SJSA1 (cell line): ENCODE measurements around the gene DOCK4. TPM values are rescaled to one million over a fixed set of nuclear protein-coding genes. Genes with fewer than 3 reads are reported as not detected.
A peak's percentile ranks its signal among the peaks of the same experiment; 100 is the strongest.

Experiments
- DNase-seq, 2 experiments: peaks; one replicate each; pipeline ENCODE4 v3.0.0-alpha.2; 2015 to 2020; ENCODE audit warnings: low spot score in 2 of 2, low read depth in 1 of 2
- H3K27ac ChIP-seq: fragments of 250-450 bp; sonication (Bioruptor Pico); 2 replicates; pipeline ENCODE4 v1.5.1; 2020; ENCODE audit warnings: mild to moderate bottlenecking, moderate library complexity
- H3K27me3 ChIP-seq: fragments of 250-450 bp; sonication (Bioruptor Pico); replicated peaks from 2 replicates; pipeline ENCODE4 v1.5.1; 2020; ENCODE audit warnings: mild to moderate bottlenecking, moderate library complexity
- H3K36me3 ChIP-seq: fragments of 250-450 bp; sonication (Bioruptor Pico); 2 replicates; pipeline ENCODE4 v1.5.1; 2020; ENCODE audit warnings: mild to moderate bottlenecking
- H3K4me1 ChIP-seq: fragments of 250-450 bp; sonication (Bioruptor Pico); replicated peaks from 2 replicates; pipeline ENCODE4 v1.6.1; 2021; ENCODE audit warnings: mild to moderate bottlenecking
- H3K4me3 ChIP-seq: fragments of 250-450 bp; sonication (Bioruptor Pico); 2 replicates; pipeline ENCODE4 v1.5.1; 2020; ENCODE audit warnings: mild to moderate bottlenecking
- H3K9me3 ChIP-seq: fragments of 250-450 bp; sonication (Bioruptor Pico); replicated peaks from 2 replicates; pipeline ENCODE4 v1.5.1; 2020; ENCODE audit warnings: mild to moderate bottlenecking
- total RNA-seq: library from RNA; depleted of rRNA; stranded (reverse); fragments of >200 nt; shearing (Covaris generic); gene quantifications from 2 replicates; pipeline ENCODE4 v1.2.3, GENCODE V29; 2014

DOCK4 gene
- total RNA-seq, 1 experiment from 2014 or later: 1.3 TPM

GRCh38 chr7:112156412-112156811 lies 49.8 kb downstream of the DOCK4 start:
- Histone ChIP-seq H3K36me3 (no peaks in the 10 kb centered on the region), H3K27me3 (no peaks in the 10 kb centered on the region), H3K4me1 (no peaks in the 10 kb centered on the region), H3K4me3 (no peak overlapping the region), H3K9me3 (no peaks in the 10 kb centered on the region), H3K27ac (no peak overlapping the region)
- DNase-seq: no peak

DNA sequence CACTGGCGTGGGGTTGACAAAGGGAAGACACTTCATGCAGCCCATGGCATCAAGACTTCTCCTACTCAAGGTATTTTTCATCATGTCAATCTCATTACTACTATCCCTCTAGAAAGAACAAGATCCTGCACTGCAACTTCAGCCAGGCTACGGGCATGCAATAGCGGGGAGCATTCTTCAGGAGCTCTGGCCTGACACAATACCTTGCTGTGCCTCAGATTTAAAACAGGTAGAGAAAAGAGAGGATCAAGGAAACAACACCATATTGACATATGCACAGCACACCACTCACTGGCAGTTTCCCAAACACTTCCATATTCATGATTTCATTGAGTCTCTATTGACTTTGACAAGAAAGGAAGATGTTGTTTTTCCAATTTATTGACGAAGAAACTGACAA lies 51.5 kb downstream of the DOCK4 start:
- Histone ChIP-seq H3K27me3 (no peaks in the 10 kb centered on the region), H3K4me3 (no peak overlapping the region), H3K9me3 (no peaks in the 10 kb centered on the region), H3K36me3 (no peaks in the 10 kb centered on the region), H3K4me1 (no peaks in the 10 kb centered on the region), H3K27ac (no peak overlapping the region)
- DNase-seq: no peak

GRCh38 chr7:112152186-112152585 lies 54.0 kb downstream of the DOCK4 start:
- no peak overlapping the region for H3K4me3 ChIP-seq
- no peaks in the 10 kb centered on the region for H3K9me3 ChIP-seq
- no peak overlapping the region for H3K27ac ChIP-seq
- no peaks in the 10 kb centered on the region for H3K36me3 ChIP-seq
- DNase-seq: no peak
- H3K27me3 ChIP-seq: no peaks in the 10 kb centered on the region
- no peaks in the 10 kb centered on the region for H3K4me1 ChIP-seq

DNA sequence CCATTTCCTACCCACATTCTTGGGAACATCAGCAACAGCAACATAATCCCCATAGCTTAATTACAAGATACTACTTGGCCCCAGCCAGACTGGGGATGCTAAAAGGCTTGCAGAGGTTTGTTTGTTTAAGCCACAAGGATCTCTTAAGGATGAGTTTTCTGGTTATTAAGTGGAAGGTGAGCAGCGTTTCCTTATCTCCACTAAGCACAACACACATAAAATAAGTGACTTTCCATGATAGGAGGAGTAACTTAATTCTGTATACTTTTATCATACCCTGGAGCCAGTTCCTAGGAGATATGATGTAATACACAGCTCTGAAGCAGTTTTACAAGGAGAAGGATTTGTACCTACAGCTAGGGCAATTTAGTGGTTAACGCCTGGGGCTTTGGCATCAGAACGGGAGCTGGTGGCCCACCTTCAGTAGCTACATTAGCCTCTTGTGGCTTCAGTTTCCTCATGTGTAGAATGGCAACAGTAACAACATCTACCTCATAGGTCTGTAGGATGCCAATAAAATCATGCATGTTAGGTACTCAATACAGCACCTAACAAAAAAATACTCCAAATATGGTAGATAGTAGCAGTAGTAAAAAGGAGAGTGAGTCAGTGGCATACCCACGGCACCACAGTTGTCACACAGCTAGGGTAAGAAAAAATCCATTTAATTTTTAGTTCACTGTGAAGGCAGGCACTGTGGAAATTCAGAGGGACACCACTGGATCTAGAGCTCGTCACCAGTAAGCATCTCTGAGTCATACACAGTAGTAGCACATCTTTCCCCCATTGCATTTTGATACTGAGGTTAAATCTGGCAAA lies 55.2 kb downstream of the DOCK4 start:
- DNase-seq: no peak
- H3K4me1 ChIP-seq: no peaks in the 10 kb centered on the region
- H3K36me3 ChIP-seq: no peaks in the 10 kb centered on the region
- no peaks in the 10 kb centered on the region for H3K27me3 ChIP-seq
- H3K9me3 ChIP-seq: no peaks in the 10 kb centered on the region
- H3K27ac ChIP-seq: no peak overlapping the region
- H3K4me3 ChIP-seq: no peak overlapping the region

DNA sequence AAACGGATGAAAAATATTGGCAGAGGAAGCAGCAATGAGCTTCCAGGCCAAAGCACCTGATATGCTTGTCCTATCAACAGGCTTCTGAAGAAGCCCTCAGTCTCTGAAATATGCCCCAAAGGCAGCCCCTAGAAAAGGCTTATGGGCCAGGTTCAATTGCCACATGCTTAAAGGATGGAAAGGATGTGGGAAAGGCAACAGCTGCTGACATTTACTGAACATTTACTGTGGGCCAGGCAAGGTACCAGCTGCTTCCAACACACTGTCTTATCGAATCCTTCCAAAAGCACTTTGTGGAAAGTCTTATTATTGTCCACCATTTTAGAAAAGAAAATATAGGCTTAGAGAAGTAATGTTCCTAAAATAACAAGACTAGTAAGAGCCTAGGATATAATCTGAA lies 56.5 kb downstream of the DOCK4 start:
- H3K36me3 ChIP-seq: no peaks in the 10 kb centered on the region
- DNase-seq: no peak
- no peaks in the 10 kb centered on the region for H3K27me3 ChIP-seq

DNA sequence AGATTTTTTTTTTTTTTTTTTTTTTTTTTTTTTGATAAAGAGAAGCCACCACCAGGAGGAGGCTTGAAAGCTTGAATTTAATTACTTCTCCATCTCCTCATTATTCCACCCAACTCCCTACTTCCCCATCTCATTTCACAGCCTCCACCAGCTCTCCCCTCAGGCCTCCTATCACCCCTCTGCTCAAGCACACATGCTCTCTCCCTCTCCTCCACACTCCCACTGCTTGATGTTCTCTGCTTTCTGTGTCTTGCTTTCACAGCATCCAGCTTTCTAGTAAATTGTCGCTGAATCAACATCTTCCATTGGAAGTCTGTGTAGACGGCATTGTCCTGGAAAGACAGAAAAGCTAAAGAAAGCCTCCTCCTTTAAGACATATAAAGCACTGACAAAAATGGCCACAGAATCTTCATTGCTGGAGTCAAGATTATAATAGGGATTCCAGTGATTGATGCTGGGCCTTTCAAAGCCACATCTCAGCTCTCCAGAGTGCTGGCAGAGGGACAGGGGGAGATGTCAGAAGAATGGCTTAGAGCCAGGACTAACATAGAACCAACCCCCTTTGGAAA lies 58.3 kb downstream of the DOCK4 start:
- Histone ChIP-seq H3K27ac (no peak overlapping the region), H3K27me3 (no peaks in the 10 kb centered on the region), H3K9me3 (no peaks in the 10 kb centered on the region), H3K4me1 (no peaks in the 10 kb centered on the region; the same call in 1 of the 2 replicates), H3K4me3 (no peak overlapping the region), H3K36me3 (no peaks in the 10 kb centered on the region)
- no peak for DNase-seq

More for the DNA sequence above, 56.5 kb downstream of the DOCK4 start:
- H3K4me1 ChIP-seq: no peaks in the 10 kb centered on the region
- no peaks in the 10 kb centered on the region for H3K9me3 ChIP-seq
- no peak overlapping the region for H3K4me3 ChIP-seq
- H3K27ac ChIP-seq: no peak overlapping the region

- DNase-seq: no peak
Observed at GRCh38 chr7:112145206-112145605, 61.0 kb downstream of the DOCK4 start.

DNA sequence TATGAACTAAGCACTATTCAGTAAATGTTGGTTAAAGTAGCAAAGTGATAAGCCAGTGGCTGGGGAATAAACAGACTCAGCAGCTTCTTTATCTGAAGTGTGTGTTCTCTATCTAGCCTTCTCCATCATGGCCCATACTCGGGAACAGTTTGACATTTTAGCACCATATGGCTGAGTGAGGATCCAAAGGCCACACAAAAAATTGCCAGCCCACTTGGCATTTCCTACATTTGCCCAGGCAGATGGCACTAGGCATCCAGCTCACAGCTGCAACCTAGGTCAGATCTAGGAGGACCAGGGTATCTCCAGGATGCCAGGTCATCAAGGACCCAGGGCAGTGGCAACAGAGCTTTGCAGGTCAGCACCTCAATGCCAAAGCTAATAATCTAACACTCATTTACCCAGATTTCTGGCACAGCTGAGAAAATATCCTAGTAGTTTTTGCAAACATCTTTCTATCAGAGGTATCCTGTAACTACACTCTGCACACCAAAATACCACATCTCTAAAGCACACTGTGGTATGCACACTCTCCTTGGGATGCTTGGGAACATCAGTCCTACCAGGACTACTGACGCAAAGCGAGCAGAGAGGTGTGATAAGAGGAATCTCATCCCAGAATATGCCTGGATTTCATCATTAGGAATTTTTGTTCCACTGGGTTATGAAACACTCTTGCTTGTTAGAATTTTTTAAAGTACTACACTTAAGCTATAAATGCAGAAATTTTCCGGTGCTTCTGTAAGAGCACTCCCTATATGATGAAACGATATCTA lies 61.7 kb downstream of the DOCK4 start:
- Histone ChIP-seq H3K9me3 (no peaks in the 10 kb centered on the region), H3K4me3 (no peak overlapping the region), H3K27ac (no peak overlapping the region), H3K27me3 (no peaks in the 10 kb centered on the region), H3K4me1 (no peaks in the 10 kb centered on the region; the same call in 1 of the 2 replicates), H3K36me3 (no peaks in the 10 kb centered on the region)
- no peak for DNase-seq

More at GRCh38 chr7:112145206-112145605, 61.0 kb downstream of the DOCK4 start:
- Histone ChIP-seq H3K27me3 (no peaks in the 10 kb centered on the region), H3K4me1 (no peaks in the 10 kb centered on the region; the same call in 1 of the 2 replicates), H3K9me3 (no peaks in the 10 kb centered on the region), H3K4me3 (no peak overlapping the region), H3K27ac (no peak overlapping the region), H3K36me3 (no peaks in the 10 kb centered on the region)

DNA sequence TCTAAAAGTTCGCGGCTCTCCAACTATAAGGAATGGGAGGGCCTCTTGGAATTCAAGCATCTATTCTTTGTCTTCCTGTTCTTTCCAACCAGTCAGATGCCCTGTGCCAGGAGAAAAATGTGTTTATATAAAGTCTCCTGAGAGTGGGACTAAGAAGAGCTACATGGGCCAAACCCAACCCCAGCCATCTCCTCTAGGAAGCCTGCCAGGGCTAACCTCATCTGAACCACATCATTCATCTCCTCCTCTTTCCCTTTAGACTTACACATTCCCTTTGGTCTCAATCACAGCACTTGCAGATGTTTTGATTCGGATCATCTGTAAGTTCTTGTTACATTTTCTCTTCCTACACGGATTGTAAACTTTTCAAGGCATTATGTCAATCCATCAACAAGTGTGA lies 62.6 kb downstream of the DOCK4 start:
- no peaks in the 10 kb centered on the region; the same call in 1 of the 2 replicates for H3K4me1 ChIP-seq
- no peak overlapping the region for H3K27ac ChIP-seq
- no peaks in the 10 kb centered on the region for H3K36me3 ChIP-seq
- H3K9me3 ChIP-seq: no peaks in the 10 kb centered on the region
- H3K27me3 ChIP-seq: no peaks in the 10 kb centered on the region
- H3K4me3 ChIP-seq: no peak overlapping the region
- peak in 1 of 2 experiments; percentile 7 for DNase-seq

DNA sequence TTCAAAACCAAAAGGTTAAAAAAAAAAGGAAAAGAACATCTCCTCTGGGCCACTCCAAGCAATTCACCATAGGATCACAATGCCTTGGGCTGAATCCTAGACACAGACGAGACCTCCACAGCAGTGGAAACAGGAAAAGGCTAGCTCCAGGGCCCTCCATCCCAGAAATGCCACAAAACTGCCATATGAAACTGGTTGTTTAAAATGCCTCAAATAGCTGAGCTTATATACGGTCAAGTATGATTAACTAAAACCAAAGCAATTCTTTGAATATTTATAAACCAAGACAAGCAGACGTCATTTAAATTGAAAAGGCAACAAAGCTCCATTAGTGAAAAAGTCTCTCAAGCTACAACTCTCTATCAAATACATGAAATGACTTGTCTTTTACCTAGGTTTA lies 63.1 kb downstream of the DOCK4 start:
- no peak overlapping the region for H3K27ac ChIP-seq
- no peaks in the 10 kb centered on the region; the same call in 1 of the 2 replicates for H3K4me1 ChIP-seq
- peak in 1 of 2 experiments; percentile 5 for DNase-seq
- H3K9me3 ChIP-seq: no peaks in the 10 kb centered on the region
- no peaks in the 10 kb centered on the region for H3K36me3 ChIP-seq
- H3K4me3 ChIP-seq: no peak overlapping the region
- H3K27me3 ChIP-seq: no peaks in the 10 kb centered on the region

- Histone ChIP-seq H3K4me1 (no peaks in the 10 kb centered on the region; the same call in 1 of the 2 replicates), H3K4me3 (no peak overlapping the region), H3K27me3 (no peaks in the 10 kb centered on the region), H3K36me3 (no peaks in the 10 kb centered on the region), H3K27ac (no peak overlapping the region), H3K9me3 (no peaks in the 10 kb centered on the region)
- DNase-seq: no peak
Observed at GRCh38 chr7:112140600-112140999, 65.6 kb downstream of the DOCK4 start.

- Histone ChIP-seq H3K4me1 (no peaks in the 10 kb centered on the region; the same call in 1 of the 2 replicates), H3K4me3 (no peak overlapping the region), H3K27ac (no peak overlapping the region), H3K27me3 (no peaks in the 10 kb centered on the region), H3K9me3 (no peaks in the 10 kb centered on the region), H3K36me3 (no peaks in the 10 kb centered on the region)
- DNase-seq: no peak
Observed at GRCh38 chr7:112138938-112139337, 67.3 kb downstream of the DOCK4 start.

DNA sequence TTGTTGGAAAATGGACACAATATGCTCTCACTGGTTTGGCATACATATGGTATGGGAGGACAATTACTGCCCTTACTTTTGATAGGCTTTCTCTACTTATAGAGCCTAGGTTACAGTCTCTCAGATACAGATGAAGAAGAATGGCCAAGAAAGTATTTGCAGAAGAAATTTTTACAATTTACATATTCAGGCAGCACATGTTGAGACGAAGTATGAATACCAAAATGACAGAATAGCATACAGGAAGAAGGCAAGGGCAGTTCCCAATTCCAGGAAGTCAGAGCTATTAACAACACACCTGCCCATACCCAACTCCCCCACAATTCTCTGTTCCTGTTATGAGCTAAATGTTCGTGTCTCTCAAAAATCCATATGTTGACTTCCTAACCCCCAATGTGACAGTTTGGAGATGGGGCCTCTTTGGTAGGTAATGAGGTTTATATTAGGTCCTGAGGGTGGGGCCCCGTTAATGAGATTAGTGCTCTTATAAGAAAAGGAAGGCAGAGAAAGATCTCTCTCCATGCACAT lies 67.8 kb downstream of the DOCK4 start:
- H3K27ac ChIP-seq: no peak overlapping the region
- H3K4me1 ChIP-seq: no peaks in the 10 kb centered on the region; the same call in 1 of the 2 replicates
- no peaks in the 10 kb centered on the region for H3K27me3 ChIP-seq
- DNase-seq: no peak
- H3K36me3 ChIP-seq: no peaks in the 10 kb centered on the region
- no peaks in the 10 kb centered on the region for H3K9me3 ChIP-seq
- no peak overlapping the region for H3K4me3 ChIP-seq
